ENCODE measurements around the gene MEI1. TPM values are rescaled to one million over a fixed set of nuclear protein-coding genes. Genes with fewer than 3 reads are reported as not detected.

The MEI1 gene
- total RNA-seq, 1 experiment from 2014 or later: 0.61 TPM

- peaks cover 58% of the 10 kb centered on the region for H3F3A ChIP-seq (ENCODE audit: insufficient read depth, low read depth)
- H3K9me3 ChIP-seq (ENCODE audit: insufficient read depth, low read depth): no peaks in the 10 kb centered on the region
- no TSS peak for BruUV-seq (replicated peaks)
- no peak overlapping the region for H2AFZ ChIP-seq
- no peaks in the 10 kb centered on the region for H3K27me3 ChIP-seq (ENCODE audit: insufficient read depth, low read depth)
- ChIA-PET POLR2A (ENCODE audit: unreplicated experiment) (interaction anchor here (0.7 kb wide), 3 partner anchors 60 to 86 kb away, joined by 3 to 16 read pairs (median 12); no protein-coding TSS in a partner anchor), CTCF (no interaction called here)
- intact Hi-C loops (cut with micrococcal nuclease; ENCODE audit: unreplicated experiment): no loop called here
- H4K20me1 ChIP-seq (ENCODE audit: insufficient read depth): peaks cover 12% of the 10 kb centered on the region; the same call in 1 of the 2 replicates
- peak overlapping the region; percentile 9; the same call in 1 of the 2 replicates for H3K4me2 ChIP-seq
- H3K36me3 ChIP-seq (ENCODE audit: low read depth): peaks cover 57% of the 10 kb centered on the region
- TF ChIP-seq CTCF (conservative IDR thresholded peaks at IDR 0.05) (no peak), EZH2 (IDR thresholded peaks at IDR 0.05; ENCODE audit: low read depth) (no peak)
- DNase-seq: no peak
- H3K9me2 ChIP-seq (ENCODE audit: insufficient read depth): no peaks in the 10 kb centered on the region
- H3K4me1 ChIP-seq (replicated peaks; ENCODE audit: insufficient read depth): peaks cover 72% of the 10 kb centered on the region
- H3K27ac ChIP-seq: peak overlapping the region; percentile 80
- H3K4me3 ChIP-seq: no peak overlapping the region
- peaks cover 100% of the 10 kb centered on the region for H3K79me2 ChIP-seq (ENCODE audit: low read depth)
These were observed 139.7 kb downstream of the MEI1 start for GRCh38 chr22:41838842-41839618.

GRCh38 chr22:41840216-41840615 is 140.9 kb downstream of the MEI1 start:
- ChIA-PET CTCF (interaction anchor here (0.7 kb wide), 1 partner anchor 19 kb away, joined by 3 read pairs; no protein-coding TSS in a partner anchor), POLR2A (ENCODE audit: unreplicated experiment) (interaction anchor here (0.6 to 0.7 kb wide), 3 partner anchors 25 to 93 kb away, joined by 3 to 4 read pairs (median 3); partner anchors contain the start of gene CCDC134)
- H3K27ac ChIP-seq: peak overlapping the region; percentile 80
- peak overlapping the region; percentile 25; the same call in 1 of the 2 replicates for H3K4me3 ChIP-seq
- H3K9me2 ChIP-seq (ENCODE audit: insufficient read depth): no peaks in the 10 kb centered on the region
- no peaks in the 10 kb centered on the region for H3K27me3 ChIP-seq (ENCODE audit: insufficient read depth, low read depth)
- peaks cover 68% of the 10 kb centered on the region for H3F3A ChIP-seq (ENCODE audit: insufficient read depth, low read depth)
- no peak for DNase-seq
- H3K4me1 ChIP-seq (replicated peaks; ENCODE audit: insufficient read depth): peaks cover 75% of the 10 kb centered on the region
- no peaks in the 10 kb centered on the region for H3K9me3 ChIP-seq (ENCODE audit: insufficient read depth, low read depth)
- no peak for TF ChIP-seq CTCF (conservative IDR thresholded peaks at IDR 0.05)
- TF ChIP-seq EZH2 (IDR thresholded peaks at IDR 0.05; ENCODE audit: low read depth): no peak
- H3K4me2 ChIP-seq: peak overlapping the region; percentile 60
- H2AFZ ChIP-seq: no peak overlapping the region
- H4K20me1 ChIP-seq (ENCODE audit: insufficient read depth): 0 out of 2 replicates have a peak, but pooled peaks cover 5% of the 10 kb centered on the region
- BruUV-seq (replicated peaks): no TSS peak
- intact Hi-C loops (cut with micrococcal nuclease; ENCODE audit: unreplicated experiment): loop anchor here (2.0 kb wide), 1 partner anchor 19 kb away; no protein-coding TSS in a partner anchor
- peaks cover 100% of the 10 kb centered on the region for H3K79me2 ChIP-seq (ENCODE audit: low read depth)
- H3K36me3 ChIP-seq (ENCODE audit: low read depth): peaks cover 51% of the 10 kb centered on the region

- Histone ChIP-seq H3K27ac (peak overlapping the region; percentile 80), H4K20me1 (ENCODE audit: insufficient read depth) (0 out of 2 replicates have a peak, but pooled peaks cover 5% of the 10 kb centered on the region)
These were observed 141.9 kb downstream of the MEI1 start for GRCh38 chr22:41841085-41841712.

More at GRCh38 chr22:41841085-41841712, 141.9 kb downstream of the MEI1 start:
- DNase-seq: peak in 1 of 2 experiments; percentile 84
- no peak for TF ChIP-seq CTCF (conservative IDR thresholded peaks at IDR 0.05)
- no peak for TF ChIP-seq EZH2 (IDR thresholded peaks at IDR 0.05; ENCODE audit: low read depth)
- Histone ChIP-seq H3K36me3 (ENCODE audit: low read depth) (peaks cover 46% of the 10 kb centered on the region), H3K79me2 (ENCODE audit: low read depth) (peaks cover 100% of the 10 kb centered on the region), H3K4me2 (peak overlapping the region; percentile 60), H2AFZ (no peak overlapping the region), H3K4me3 (peak overlapping the region; percentile 25), H3F3A (ENCODE audit: insufficient read depth, low read depth) (peaks cover 72% of the 10 kb centered on the region), H3K9me3 (ENCODE audit: insufficient read depth, low read depth) (no peaks in the 10 kb centered on the region), H3K27me3 (ENCODE audit: insufficient read depth, low read depth) (no peaks in the 10 kb centered on the region), H3K4me1 (replicated peaks; ENCODE audit: insufficient read depth) (peaks cover 84% of the 10 kb centered on the region), H3K9me2 (ENCODE audit: insufficient read depth) (no peaks in the 10 kb centered on the region)
- CTCF ChIA-PET: interaction anchor here (0.9 kb wide), 1 partner anchor 84 kb away, joined by 3 read pairs; no protein-coding TSS in a partner anchor
- intact Hi-C loops (cut with micrococcal nuclease; ENCODE audit: unreplicated experiment): loop anchor here (2.0 kb wide), 1 partner anchor 18 kb away; no protein-coding TSS in a partner anchor
- BruUV-seq (replicated peaks): no TSS peak
- POLR2A ChIA-PET (ENCODE audit: unreplicated experiment): no interaction called here
